Lower lobe of right lung (tissue), 2 donors: ENCODE results near the gene TCEANC2. TPM values are rescaled to one million over a fixed set of nuclear protein-coding genes. Genes with fewer than 3 reads are reported as not detected.
"Not testable (repeated sequence)": the region's sequence is repeated elsewhere in the genome, so short reads cannot be mapped to it uniquely, and the experiment has no call there.

Experiments
- ATAC-seq, 2 donors: fragments of 200-7000 bp; cut with Tn5 transposase; one replicate each; pipeline ENCODE4 v1.9.1; 2020 to 2022; ENCODE audit warnings: mild to moderate bottlenecking in 2 of 2, moderate library complexity in 2 of 2
- DNase-seq: peaks from one replicate; pipeline ENCODE4 v3.0.0-alpha.2; 2020
- H3K27ac ChIP-seq: fragments of 200-600 bp; one replicate; pipeline ENCODE4 v1.8.0; 2022
- H3K27me3 ChIP-seq: fragments of 200-600 bp; one replicate; pipeline ENCODE4 v1.8.0; 2022; ENCODE audit warnings: low read depth
- H3K36me3 ChIP-seq: fragments of 200-600 bp; one replicate; pipeline ENCODE4 v1.8.0; 2022; ENCODE audit warnings: mild to moderate bottlenecking
- H3K4me1 ChIP-seq: fragments of 200-600 bp; one replicate; pipeline ENCODE4 v1.8.0; 2022
- H3K4me3 ChIP-seq: fragments of 200-600 bp; one replicate; pipeline ENCODE4 v1.8.0; 2022; ENCODE audit warnings: mild to moderate bottlenecking
- H3K9me3 ChIP-seq: fragments of 200-600 bp; one replicate; pipeline ENCODE4 v1.8.0; 2022
- intact Hi-C: fragments of 100-400 bp; cut with DNase I; formaldehyde crosslinking; loops from one replicate; pipeline ENCODE4 v1.11.0; 2022
- total RNA-seq: library from RNA; stranded (reverse); fragmentation: NEBNext Ultra II Directional; extraction: Animal tissue kit (Norgen Biotek cat#: 25700); gene quantifications from one replicate; pipeline ENCODE4 v1.2.1, GENCODE V29; 2021
- TF ChIP-seq, protein P1 (sequence below): fragments of 200-600 bp; IDR thresholded peaks from one replicate; pipeline ENCODE4 v1.8.0; 2022; ENCODE audit warnings: antibody characterized with exemption, mild to moderate bottlenecking
- donor health status: DM: no; HTN: yes; CAD: no; lungs with severe emphysema.

TCEANC2 gene
- total RNA-seq, 1 donor from 2014 or later = 5.3 TPM

GRCh38 chr1:54103414-54103813 lies 50.0 kb downstream of the TCEANC2 start:
- no peak for ATAC-seq

GRCh38 chr1:54104613-54105012 lies 51.2 kb downstream of the TCEANC2 start:
- DNase-seq, intact Hi-C loops, H3K36me3 ChIP-seq, H3K4me1 ChIP-seq, H3K9me3 ChIP-seq, H3K4me3 ChIP-seq, H3K27me3 ChIP-seq, H3K27ac ChIP-seq, ATAC-seq: not testable (repeated sequence)

More at GRCh38 chr1:54103414-54103813, 50.0 kb downstream of the TCEANC2 start:
- Histone ChIP-seq H3K36me3 (no peaks in the 10 kb centered on the region), H3K4me3 (no peak overlapping the region), H3K27ac (no peak overlapping the region), H3K4me1 (no peaks in the 10 kb centered on the region), H3K27me3 (no peaks in the 10 kb centered on the region), H3K9me3 (no peaks in the 10 kb centered on the region)
- intact Hi-C loops = no loop called here
- DNase-seq = no peak
- TF ChIP-seq, protein P1, sequence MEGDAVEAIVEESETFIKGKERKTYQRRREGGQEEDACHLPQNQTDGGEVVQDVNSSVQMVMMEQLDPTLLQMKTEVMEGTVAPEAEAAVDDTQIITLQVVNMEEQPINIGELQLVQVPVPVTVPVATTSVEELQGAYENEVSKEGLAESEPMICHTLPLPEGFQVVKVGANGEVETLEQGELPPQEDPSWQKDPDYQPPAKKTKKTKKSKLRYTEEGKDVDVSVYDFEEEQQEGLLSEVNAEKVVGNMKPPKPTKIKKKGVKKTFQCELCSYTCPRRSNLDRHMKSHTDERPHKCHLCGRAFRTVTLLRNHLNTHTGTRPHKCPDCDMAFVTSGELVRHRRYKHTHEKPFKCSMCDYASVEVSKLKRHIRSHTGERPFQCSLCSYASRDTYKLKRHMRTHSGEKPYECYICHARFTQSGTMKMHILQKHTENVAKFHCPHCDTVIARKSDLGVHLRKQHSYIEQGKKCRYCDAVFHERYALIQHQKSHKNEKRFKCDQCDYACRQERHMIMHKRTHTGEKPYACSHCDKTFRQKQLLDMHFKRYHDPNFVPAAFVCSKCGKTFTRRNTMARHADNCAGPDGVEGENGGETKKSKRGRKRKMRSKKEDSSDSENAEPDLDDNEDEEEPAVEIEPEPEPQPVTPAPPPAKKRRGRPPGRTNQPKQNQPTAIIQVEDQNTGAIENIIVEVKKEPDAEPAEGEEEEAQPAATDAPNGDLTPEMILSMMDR = no peak

DNA sequence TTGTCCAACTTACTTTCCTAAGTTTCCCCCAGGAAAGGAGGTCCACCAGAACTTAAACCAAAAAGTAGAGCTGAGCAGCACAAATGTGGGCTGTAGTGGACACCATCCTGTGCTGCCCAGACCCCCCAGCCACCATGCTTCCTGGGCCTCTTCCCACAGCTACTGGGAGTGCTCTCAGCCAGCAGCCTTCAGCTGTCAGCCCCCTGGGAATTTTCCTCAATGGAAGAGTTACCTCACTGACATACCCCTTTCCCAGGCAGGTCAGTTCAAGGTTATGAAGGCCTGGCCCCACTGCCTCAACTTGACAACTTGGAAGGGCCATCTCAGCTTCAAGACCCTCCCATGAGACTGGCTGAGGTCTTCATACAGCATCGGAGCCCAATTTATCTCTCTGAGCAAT lies 51.7 kb downstream of the TCEANC2 start:
- TF ChIP-seq, protein P1 = no peak
- no peaks in the 10 kb centered on the region for H3K4me1 ChIP-seq
- H3K36me3 ChIP-seq = no peaks in the 10 kb centered on the region
- intact Hi-C loops = no loop called here
- H3K4me3 ChIP-seq = no peak overlapping the region
- H3K27me3 ChIP-seq = no peaks in the 10 kb centered on the region
- ATAC-seq (no peak), DNase-seq (no peak)
- no peak overlapping the region for H3K27ac ChIP-seq
- no peaks in the 10 kb centered on the region for H3K9me3 ChIP-seq

DNA sequence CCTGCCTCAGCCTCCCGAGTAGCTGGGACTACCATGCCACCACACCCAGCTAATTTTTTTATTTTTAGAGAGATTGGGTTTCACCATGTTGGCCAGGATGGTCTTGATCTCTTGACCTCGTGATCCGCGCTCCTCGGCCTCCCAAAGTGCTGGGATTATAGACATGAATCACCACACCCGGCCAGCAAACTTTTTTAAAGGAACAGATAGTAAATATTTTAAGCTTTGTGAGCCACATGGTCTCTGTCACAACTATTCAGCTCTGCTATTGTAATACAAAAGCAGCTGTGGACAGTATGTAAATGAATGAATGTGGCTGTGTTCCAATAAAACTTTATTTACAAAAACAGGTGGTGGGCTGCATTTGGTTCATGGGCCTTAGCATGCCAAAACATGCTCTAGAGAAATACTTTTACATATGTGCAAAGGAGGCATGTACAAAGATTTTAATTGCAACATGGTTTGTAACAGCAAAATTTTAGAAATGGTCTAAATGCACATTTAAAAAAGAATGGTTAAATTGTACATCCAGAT lies 52.4 kb downstream of the TCEANC2 start:
- intact Hi-C loops = no loop called here
- no peaks in the 10 kb centered on the region for H3K9me3 ChIP-seq

DNA sequence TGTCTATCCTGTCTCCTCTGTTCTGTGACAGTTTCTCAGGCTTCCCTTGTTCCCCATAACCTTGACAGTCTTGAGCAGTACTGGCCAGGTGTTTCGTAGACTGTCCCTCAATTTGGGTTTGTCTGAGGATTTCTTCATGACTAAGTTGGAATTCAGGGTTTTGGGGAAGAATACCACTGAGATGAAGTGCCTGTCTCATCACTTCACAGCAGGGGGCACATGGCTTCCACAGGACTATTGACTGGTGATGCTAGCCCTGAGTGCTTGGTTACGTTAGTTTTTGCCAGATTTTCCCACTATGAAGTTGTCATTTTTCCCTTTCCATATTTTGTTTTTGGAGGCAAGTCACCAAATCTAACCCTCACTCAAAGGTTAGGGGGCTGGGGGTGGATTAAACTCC lies 53.7 kb downstream of the TCEANC2 start:
- TF ChIP-seq, protein P1 = no peak
- no peaks in the 10 kb centered on the region for H3K27me3 ChIP-seq
- H3K4me1 ChIP-seq = no peaks in the 10 kb centered on the region
- H3K36me3 ChIP-seq = no peaks in the 10 kb centered on the region
- no peak overlapping the region for H3K4me3 ChIP-seq
- ATAC-seq = no peak
- no peaks in the 10 kb centered on the region for H3K9me3 ChIP-seq
- H3K27ac ChIP-seq = no peak overlapping the region
- no peak for DNase-seq
- intact Hi-C loops = no loop called here

More for the DNA sequence above, 52.4 kb downstream of the TCEANC2 start:
- H3K4me3 ChIP-seq = no peak overlapping the region
- no peaks in the 10 kb centered on the region for H3K27me3 ChIP-seq
- DNase-seq = no peak
- no peaks in the 10 kb centered on the region for H3K4me1 ChIP-seq
- no peak for ATAC-seq
- no peak overlapping the region for H3K27ac ChIP-seq
- TF ChIP-seq, protein P1 = no peak
- H3K36me3 ChIP-seq = no peaks in the 10 kb centered on the region

GRCh38 chr1:54108156-54108555 lies 54.7 kb downstream of the TCEANC2 start:
- no peaks in the 10 kb centered on the region for H3K9me3 ChIP-seq
- no peak for ATAC-seq
- intact Hi-C loops = no loop called here
- no peak overlapping the region for H3K4me3 ChIP-seq
- no peak overlapping the region for H3K27ac ChIP-seq
- no peaks in the 10 kb centered on the region for H3K27me3 ChIP-seq
- TF ChIP-seq, protein P1 = no peak
- DNase-seq = no peak
- no peaks in the 10 kb centered on the region for H3K4me1 ChIP-seq
- H3K36me3 ChIP-seq = no peaks in the 10 kb centered on the region
